HG03457 (cell line): ENCODE measurements around the gene KRT74.

Experiments used
- ATAC-seq: cut with Tn5 transposase; IDR thresholded peaks from one replicate; pipeline ENCODE4 v1.9.1; 2021; ENCODE audit warnings: moderate number of reproducible peaks; ENCODE audit not compliant: unreplicated experiment

Gene KRT74

DNA sequence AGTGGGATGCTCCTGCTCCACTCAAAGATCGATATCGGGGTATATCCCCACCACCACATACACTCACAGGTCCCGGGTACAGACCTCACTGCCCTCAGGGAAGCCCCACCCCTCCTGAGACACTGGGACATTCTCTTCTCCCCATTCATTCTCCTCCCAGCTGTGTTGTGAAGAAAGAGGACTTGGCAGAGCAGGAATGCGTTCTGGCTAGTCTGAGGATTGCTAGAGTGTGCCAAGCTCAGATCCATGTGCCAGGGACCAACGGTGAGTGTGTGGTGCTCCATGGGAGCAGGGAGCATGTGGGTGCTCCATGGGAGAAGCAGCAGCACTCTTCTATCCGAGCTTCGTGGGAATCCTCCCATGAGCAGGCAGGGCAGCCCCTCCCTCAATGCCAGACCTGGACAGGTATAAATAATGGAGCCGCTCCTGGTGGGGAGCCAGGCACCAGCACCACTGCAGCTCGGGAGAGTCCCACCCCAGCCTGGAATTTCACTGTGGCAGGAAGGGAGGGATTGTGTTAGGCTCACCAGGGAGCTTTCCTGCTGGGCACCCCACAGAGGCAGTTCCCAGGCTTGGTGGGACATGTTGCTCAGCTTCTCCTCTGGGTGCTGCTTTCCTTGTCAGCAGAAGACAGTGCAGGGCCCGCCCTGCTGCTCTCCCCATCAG is 51.2 kb downstream of the KRT74 start:
- no peak for ATAC-seq

DNA sequence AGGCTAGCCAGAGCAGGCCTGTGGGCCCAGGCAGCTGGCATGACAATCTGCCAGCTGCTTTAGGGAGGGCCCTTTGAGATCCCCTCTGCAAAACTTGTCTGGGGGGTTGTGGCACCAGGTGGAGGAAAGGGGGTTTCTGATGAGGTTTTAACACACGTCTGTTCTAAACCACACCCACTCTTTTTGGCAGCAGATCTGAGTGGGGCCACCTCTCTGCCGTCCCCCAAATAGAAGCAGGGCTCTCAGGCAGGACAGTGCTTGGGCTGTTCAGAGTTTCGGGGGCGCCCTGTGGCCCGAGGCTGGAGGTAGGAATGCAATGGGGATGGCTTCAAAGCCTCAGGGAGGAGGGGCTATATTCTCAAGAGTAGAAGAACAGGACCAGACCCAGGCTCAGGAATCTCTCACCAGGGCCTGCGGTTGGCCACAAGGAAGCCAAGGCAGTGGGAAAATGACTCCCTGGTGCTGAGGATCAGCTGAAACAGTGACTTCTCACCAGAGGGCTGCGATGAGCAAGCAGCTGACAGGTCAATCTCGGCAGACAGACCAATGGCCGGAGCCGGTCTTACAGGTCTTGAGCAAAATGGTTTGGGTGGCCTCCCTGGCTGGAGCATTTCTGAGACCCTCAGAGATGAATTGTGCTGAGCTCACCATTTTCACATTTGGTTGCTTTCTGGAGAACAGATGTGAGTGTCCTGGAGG is 51.9 kb downstream of the KRT74 start:
- ATAC-seq = no peak

DNA sequence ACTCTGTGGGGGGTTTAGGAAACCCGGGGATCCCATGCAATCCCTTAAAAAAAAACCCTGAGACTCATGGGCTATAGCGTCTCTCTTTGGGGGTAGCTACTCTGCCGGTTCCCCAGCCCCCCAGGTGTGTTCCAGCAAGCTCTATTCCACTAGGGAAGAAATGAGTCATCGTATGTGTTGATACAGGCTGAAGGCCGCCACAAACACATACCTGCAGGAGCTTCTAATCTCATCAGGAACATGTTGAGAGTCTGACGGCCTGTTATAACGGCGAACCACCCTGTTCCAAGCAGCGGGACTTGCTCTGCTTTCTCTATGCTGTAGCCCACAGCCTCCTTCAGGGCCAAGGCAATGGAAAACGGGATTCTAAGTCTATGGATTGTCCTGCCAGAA is 52.5 kb downstream of the KRT74 start:
- no peak for ATAC-seq

DNA sequence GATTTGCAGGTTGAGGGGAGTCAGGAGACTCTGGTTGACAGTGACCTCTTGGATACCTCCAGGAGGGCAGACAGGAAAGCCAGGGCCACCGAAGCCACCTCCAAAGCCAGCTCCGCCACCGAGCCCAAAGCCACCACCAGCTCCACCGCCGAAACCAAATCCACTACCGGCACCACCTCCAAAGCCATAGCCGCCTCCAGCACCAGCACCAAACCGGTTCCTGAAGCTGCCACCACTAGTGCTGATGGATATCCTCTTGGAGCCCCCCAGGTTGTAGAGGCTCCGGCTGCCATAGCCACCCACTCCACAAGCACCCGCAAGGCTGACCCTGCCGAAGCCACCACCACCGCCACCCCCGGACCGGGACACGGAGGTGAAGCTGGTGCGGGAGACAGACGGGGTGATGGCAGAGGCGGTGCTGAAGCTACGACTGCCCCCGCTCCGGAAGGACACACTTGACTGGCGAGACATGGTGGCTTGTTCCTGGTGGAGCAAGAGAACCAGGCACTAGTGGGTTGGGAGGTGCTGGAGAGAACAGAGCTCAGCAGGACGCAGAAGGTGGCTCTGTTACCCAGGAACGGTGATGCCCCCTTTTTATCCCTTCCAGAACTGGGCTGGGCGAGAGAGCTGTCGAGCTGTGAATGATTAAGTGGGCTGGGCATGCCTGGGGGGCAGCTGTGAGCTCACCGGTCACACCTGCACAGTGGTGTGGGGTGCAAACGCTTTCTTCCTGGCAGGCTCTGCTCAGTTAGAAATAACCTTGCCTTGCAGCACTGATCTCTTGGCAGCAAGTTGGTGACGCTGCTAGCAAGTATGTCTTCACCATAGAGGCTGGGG is 53.6 kb downstream of the KRT74 start, which contains the start of gene KRT5:
Gene KRT5, minus strand, starts transcription at position 569 of the 837 bp plus-strand sequence. Its CDS starts 98 bp downstream, at position 471.
- ATAC-seq = no peak

GRCh38 chr12:52519387-52519703 is 54.3 kb downstream of the KRT74 start:
- ATAC-seq = no peak

DNA sequence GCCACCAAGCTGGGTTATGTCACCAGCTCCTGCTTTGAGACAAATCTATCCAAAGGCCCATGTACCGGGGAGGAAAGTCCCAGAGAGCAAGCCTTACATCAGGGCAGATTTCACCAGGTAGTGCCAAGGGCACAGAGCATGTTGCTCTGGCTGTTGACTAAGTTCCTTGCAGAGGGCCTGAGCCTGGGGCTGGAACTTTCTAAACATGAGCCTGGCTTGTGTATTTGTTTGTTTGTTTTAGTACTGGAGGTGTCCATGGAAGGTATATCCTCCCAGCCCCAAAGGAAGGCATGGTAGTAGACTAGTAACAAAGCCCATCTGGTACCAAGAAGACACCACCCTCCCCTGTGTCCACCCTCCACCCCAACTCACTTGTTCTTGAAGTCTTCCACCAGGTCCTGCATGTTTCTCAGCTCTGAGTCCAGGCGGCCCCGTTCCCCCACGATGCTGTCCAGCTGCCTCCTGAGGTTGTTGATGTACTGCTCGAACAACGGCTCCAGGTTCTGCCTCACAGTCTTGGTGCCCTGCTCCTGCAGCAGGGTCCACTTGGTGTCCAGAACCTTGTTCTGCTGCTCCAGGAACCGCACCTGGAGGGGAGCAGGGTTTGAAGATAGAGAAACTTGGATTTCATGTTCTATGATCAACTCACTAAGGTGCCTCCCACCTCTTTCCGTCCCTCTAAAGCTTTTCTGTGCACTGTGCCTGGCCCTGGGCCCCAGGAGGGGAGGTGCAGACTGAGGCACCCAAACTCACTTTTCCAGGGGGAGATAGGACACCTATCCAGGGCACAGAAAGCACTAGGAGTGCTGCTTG is 54.9 kb downstream of the KRT74 start:
- ATAC-seq = no peak

DNA sequence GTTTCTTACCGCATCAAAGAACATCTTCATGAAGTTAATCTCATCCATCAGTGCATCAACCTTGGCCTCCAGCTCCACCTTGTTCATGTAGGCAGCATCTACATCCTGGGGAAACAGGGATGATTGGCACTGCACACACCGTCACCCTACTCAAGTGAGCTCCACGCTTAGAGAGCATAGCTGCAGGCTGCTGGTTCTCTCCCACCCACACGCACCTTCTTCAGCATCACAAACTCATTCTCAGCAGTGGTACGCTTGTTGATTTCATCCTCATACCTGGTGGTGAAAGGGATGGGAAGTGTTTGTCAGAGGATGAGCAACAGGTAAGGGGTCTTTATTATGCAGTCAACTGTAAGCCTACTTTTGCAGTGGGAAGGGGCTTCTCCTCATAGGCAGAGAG is 55.8 kb downstream of the KRT74 start:
- ATAC-seq = no peak

- no peak for ATAC-seq
Observed at GRCh38 chr12:52517005-52517835, 56.4 kb downstream of the KRT74 start.

- ATAC-seq = no peak
Observed at GRCh38 chr12:52515927-52516831, 57.5 kb downstream of the KRT74 start.
